ENCODE data around the gene ENG. TPM values are rescaled to one million over a fixed set of nuclear protein-coding genes. Genes with fewer than 3 reads are reported as not detected.

The ENG gene
- total RNA-seq, 1 experiment from 2014 or later: not detected

GRCh38 chr9:127813686-127814226, 40.7 kb downstream of the ENG start:
- Histone ChIP-seq H3K4me3 (ENCODE audit: low read length) (no peak overlapping the region), H4K20me1 (ENCODE audit: insufficient read depth, low read depth, low read length) (no peaks in the 10 kb centered on the region), H3K9ac (ENCODE audit: low read length) (no peak overlapping the region), H3K4me2 (ENCODE audit: low read depth, low read length, poor library complexity, severe bottlenecking) (no peak overlapping the region), H3K27me3 (ENCODE audit: low read length) (no peaks in the 10 kb centered on the region), H3K36me3 (ENCODE audit: insufficient read depth, low read length) (peaks cover 19% of the 10 kb centered on the region), H3K4me1 (ENCODE audit: low read length) (no peaks in the 10 kb centered on the region), H3K27ac (ENCODE audit: low read length) (no peak overlapping the region), H3K79me2 (ENCODE audit: low read length) (0 out of 2 replicates have a peak, but pooled peaks cover 2% of the 10 kb centered on the region), H3K9me2 (replicated peaks; ENCODE audit: insufficient read depth, low read length) (no peaks in the 10 kb centered on the region), H3K9me3 (ENCODE audit: low read length) (no peaks in the 10 kb centered on the region), H2AFZ (ENCODE audit: low read length) (no peak overlapping the region)
- DNase-seq: no peak

- 0 out of 2 replicates have a peak, but pooled peaks cover 2% of the 10 kb centered on the region for H3K79me2 ChIP-seq (ENCODE audit: low read length)
- no peak overlapping the region for H3K4me3 ChIP-seq (ENCODE audit: low read length)
- no peak overlapping the region for H2AFZ ChIP-seq (ENCODE audit: low read length)
- no peak overlapping the region for H3K9ac ChIP-seq (ENCODE audit: low read length)
- H4K20me1 ChIP-seq (ENCODE audit: insufficient read depth, low read depth, low read length): no peaks in the 10 kb centered on the region
- H3K4me1 ChIP-seq (ENCODE audit: low read length): no peaks in the 10 kb centered on the region
- H3K9me3 ChIP-seq (ENCODE audit: low read length): no peaks in the 10 kb centered on the region
- no peak overlapping the region for H3K4me2 ChIP-seq (ENCODE audit: low read depth, low read length, poor library complexity, severe bottlenecking)
- H3K36me3 ChIP-seq (ENCODE audit: insufficient read depth, low read length): peaks cover 22% of the 10 kb centered on the region
- H3K27me3 ChIP-seq (ENCODE audit: low read length): no peaks in the 10 kb centered on the region
- H3K27ac ChIP-seq (ENCODE audit: low read length): no peak overlapping the region
- H3K9me2 ChIP-seq (replicated peaks; ENCODE audit: insufficient read depth, low read length): no peaks in the 10 kb centered on the region
- DNase-seq: no peak
These were observed 41.4 kb downstream of the ENG start for GRCh38 chr9:127812936-127813675.

DNA sequence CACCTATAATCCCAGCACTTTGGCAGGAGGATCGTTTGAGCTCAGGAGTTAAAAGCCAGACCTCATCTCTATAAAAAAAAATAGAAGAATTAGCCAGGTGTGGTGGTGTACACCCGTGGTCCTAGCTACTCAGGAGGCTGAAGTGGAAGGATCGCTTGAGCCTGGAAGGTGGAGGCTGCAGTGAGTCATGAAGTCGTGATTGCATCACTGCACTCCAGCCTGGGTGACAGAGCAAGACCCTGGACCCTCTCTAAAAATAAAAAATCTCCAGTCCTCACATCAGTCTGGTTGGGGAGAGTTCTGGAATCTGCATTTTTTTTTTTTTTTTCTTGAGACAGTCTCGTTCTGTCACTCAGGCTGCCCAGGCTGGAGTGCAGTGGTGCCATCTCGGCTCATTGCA, 42.4 kb downstream of the ENG start:
- Histone ChIP-seq H3K9ac (ENCODE audit: low read length) (no peak overlapping the region), H3K9me3 (ENCODE audit: low read length) (no peaks in the 10 kb centered on the region), H3K4me3 (ENCODE audit: low read length) (no peak overlapping the region), H3K27ac (ENCODE audit: low read length) (no peak overlapping the region), H3K4me2 (ENCODE audit: low read depth, low read length, poor library complexity, severe bottlenecking) (no peak overlapping the region), H3K36me3 (ENCODE audit: insufficient read depth, low read length) (peaks cover 23% of the 10 kb centered on the region), H3K27me3 (ENCODE audit: low read length) (no peaks in the 10 kb centered on the region), H2AFZ (ENCODE audit: low read length) (no peak overlapping the region), H4K20me1 (ENCODE audit: insufficient read depth, low read depth, low read length) (no peaks in the 10 kb centered on the region), H3K4me1 (ENCODE audit: low read length) (no peaks in the 10 kb centered on the region), H3K9me2 (replicated peaks; ENCODE audit: insufficient read depth, low read length) (no peaks in the 10 kb centered on the region), H3K79me2 (ENCODE audit: low read length) (0 out of 2 replicates have a peak, but pooled peaks cover 2% of the 10 kb centered on the region)
- no peak for DNase-seq

- Histone ChIP-seq H3K9ac (ENCODE audit: low read length) (no peak overlapping the region), H3K4me1 (ENCODE audit: low read length) (no peaks in the 10 kb centered on the region), H3K4me2 (ENCODE audit: low read depth, low read length, poor library complexity, severe bottlenecking) (no peak overlapping the region)
These were observed 43.9 kb downstream of the ENG start for GRCh38 chr9:127810378-127811187.

DNA sequence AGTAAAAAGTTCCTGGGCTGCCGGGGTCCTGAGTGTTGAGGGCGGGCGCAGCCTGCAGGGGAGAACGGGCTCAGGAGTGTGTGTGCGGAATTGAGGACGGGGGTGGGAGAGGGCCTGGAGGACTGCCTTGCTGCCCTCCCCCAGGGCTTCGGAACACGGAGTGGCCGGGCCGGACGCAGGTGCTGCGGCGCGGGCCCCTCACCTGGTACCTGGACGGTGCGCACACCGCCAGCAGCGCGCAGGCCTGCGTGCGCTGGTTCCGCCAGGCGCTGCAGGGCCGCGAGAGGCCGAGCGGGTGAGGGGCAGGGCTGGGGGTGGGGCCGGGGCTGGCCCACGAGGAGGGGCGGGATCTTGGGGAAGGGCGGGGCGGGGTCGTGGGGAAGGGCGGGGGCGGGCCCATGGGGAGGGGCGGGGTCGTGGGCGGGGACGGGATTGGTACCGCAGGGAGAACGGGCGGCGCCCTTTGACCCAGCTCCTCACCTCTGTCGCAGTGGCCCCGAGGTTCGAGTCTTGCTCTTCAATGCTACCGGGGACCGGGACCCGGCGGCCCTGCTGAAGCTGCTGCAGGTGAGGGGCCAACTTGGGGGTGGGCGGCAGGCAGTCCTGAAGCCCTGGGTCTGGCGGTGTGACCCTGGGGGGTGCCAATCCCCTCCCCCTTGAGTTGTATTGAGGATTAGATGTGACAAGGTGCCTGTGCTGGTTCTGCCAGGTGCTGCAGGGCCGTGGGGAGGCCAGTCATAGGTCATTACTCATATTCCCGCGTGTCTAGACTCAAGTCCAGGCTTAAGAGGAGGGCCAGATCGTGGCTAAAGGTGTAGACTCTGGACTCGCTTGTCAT, 44.7 kb downstream of the ENG start:
- Histone ChIP-seq H3K9me3 (ENCODE audit: low read length) (no peaks in the 10 kb centered on the region), H3K4me2 (ENCODE audit: low read depth, low read length, poor library complexity, severe bottlenecking) (no peak overlapping the region), H3K27me3 (ENCODE audit: low read length) (no peaks in the 10 kb centered on the region), H3K36me3 (ENCODE audit: insufficient read depth, low read length) (peaks cover 23% of the 10 kb centered on the region), H3K9me2 (replicated peaks; ENCODE audit: insufficient read depth, low read length) (no peaks in the 10 kb centered on the region), H3K4me1 (ENCODE audit: low read length) (no peaks in the 10 kb centered on the region), H2AFZ (ENCODE audit: low read length) (no peak overlapping the region), H3K4me3 (ENCODE audit: low read length) (no peak overlapping the region), H3K27ac (ENCODE audit: low read length) (no peak overlapping the region), H3K79me2 (ENCODE audit: low read length) (peaks cover 12% of the 10 kb centered on the region; the same call in 1 of the 2 replicates), H3K9ac (ENCODE audit: low read length) (no peak overlapping the region), H4K20me1 (ENCODE audit: insufficient read depth, low read depth, low read length) (no peaks in the 10 kb centered on the region)
- DNase-seq: no peak

More at GRCh38 chr9:127810378-127811187, 43.9 kb downstream of the ENG start:
- H3K27ac ChIP-seq (ENCODE audit: low read length): no peak overlapping the region
- H3K79me2 ChIP-seq (ENCODE audit: low read length): 0 out of 2 replicates have a peak, but pooled peaks cover 7% of the 10 kb centered on the region
- DNase-seq: no peak
- H4K20me1 ChIP-seq (ENCODE audit: insufficient read depth, low read depth, low read length): no peaks in the 10 kb centered on the region
- peaks cover 23% of the 10 kb centered on the region for H3K36me3 ChIP-seq (ENCODE audit: insufficient read depth, low read length)
- no peaks in the 10 kb centered on the region for H3K27me3 ChIP-seq (ENCODE audit: low read length)
- no peak overlapping the region for H2AFZ ChIP-seq (ENCODE audit: low read length)
- H3K4me3 ChIP-seq (ENCODE audit: low read length): no peak overlapping the region
- no peaks in the 10 kb centered on the region for H3K9me2 ChIP-seq (replicated peaks; ENCODE audit: insufficient read depth, low read length)
- no peaks in the 10 kb centered on the region for H3K9me3 ChIP-seq (ENCODE audit: low read length)

DNA sequence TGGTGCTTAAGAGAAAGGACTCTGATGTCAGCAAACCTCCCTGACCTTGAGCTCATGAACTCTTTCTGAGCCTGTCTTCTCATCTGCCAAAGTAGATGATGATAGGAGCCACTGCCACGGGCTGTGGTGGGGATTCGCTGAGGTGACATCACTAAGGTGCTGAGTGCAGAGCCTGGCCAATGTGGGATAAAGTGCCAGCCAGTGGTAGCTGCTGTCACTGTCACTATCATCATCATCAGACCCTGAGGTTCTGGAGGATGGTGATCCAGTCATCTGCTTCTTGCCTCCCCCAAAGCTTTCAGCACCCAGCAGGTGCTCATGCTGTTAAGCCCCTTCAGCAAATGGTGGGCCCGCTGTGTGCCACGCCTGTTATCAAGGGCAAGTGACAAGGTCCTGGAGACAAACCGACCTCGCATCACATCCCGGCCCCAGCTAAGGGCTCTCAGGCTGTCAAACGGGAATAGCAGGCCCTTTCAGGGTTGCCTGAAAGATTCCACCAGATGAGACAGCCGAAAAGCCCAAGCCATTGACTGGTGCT, 45.4 kb downstream of the ENG start:
- H4K20me1 ChIP-seq (ENCODE audit: insufficient read depth, low read depth, low read length): peaks cover 1% of the 10 kb centered on the region; the same call in 1 of the 2 replicates
- no peaks in the 10 kb centered on the region for H3K27me3 ChIP-seq (ENCODE audit: low read length)
- no peaks in the 10 kb centered on the region for H3K9me2 ChIP-seq (replicated peaks; ENCODE audit: insufficient read depth, low read length)
- H2AFZ ChIP-seq (ENCODE audit: low read length): no peak overlapping the region
- H3K9me3 ChIP-seq (ENCODE audit: low read length): no peaks in the 10 kb centered on the region
- H3K4me3 ChIP-seq (ENCODE audit: low read length): no peak overlapping the region
- DNase-seq: no peak
- H3K79me2 ChIP-seq (ENCODE audit: low read length): peaks cover 18% of the 10 kb centered on the region
- H3K4me1 ChIP-seq (ENCODE audit: low read length): peaks cover 6% of the 10 kb centered on the region
- H3K4me2 ChIP-seq (ENCODE audit: low read depth, low read length, poor library complexity, severe bottlenecking): no peak overlapping the region
- H3K36me3 ChIP-seq (ENCODE audit: insufficient read depth, low read length): peaks cover 29% of the 10 kb centered on the region
- H3K27ac ChIP-seq (ENCODE audit: low read length): no peak overlapping the region
- H3K9ac ChIP-seq (ENCODE audit: low read length): no peak overlapping the region

DNA sequence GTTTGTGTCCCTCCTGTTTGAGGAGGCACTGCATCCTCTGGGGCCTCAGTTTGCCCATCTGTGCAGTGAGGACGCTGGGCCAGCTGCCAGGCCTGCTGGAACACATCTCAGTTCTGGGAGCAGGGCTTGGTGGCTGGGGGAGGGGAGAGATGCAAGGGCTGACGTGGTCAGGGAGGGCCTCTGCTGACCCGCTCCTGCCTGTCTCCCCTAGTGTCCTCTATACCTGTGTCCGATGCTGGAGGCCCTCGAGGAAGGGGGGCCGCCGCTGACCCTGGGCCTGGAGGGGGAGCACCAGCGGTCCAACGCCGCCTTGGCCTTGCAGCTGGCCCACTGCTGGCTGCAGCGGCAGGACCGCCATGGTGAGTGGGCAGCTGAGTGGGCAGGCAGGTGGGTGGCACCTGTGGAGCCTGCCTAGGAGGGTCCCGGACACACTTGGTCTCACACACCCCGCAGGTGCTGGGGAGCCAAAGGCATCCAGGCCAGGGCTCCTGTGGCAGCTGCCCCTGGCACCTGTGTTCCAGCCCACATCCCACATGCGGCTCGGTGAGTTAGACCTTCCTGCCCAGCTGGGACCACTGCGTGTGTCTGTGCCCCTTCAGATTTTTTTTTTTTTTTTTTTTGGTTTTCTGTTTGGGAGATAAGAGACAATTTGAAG, 46.0 kb downstream of the ENG start:
- Histone ChIP-seq H3K27me3 (ENCODE audit: low read length) (no peaks in the 10 kb centered on the region), H3K4me1 (ENCODE audit: low read length) (peaks cover 10% of the 10 kb centered on the region), H3K9me3 (ENCODE audit: low read length) (no peaks in the 10 kb centered on the region), H3K4me3 (ENCODE audit: low read length) (no peak overlapping the region), H3K79me2 (ENCODE audit: low read length) (peaks cover 24% of the 10 kb centered on the region), H3K36me3 (ENCODE audit: insufficient read depth, low read length) (peaks cover 29% of the 10 kb centered on the region), H4K20me1 (ENCODE audit: insufficient read depth, low read depth, low read length) (peaks cover 6% of the 10 kb centered on the region; the same call in 1 of the 2 replicates), H3K9me2 (replicated peaks; ENCODE audit: insufficient read depth, low read length) (no peaks in the 10 kb centered on the region), H3K9ac (ENCODE audit: low read length) (no peak overlapping the region), H3K4me2 (ENCODE audit: low read depth, low read length, poor library complexity, severe bottlenecking) (no peak overlapping the region), H2AFZ (ENCODE audit: low read length) (no peak overlapping the region), H3K27ac (ENCODE audit: low read length) (no peak overlapping the region)
- no peak for DNase-seq
